ENCODE measurements around the gene IGF1R.

IGF1R gene

GRCh38 chr15:98671060-98672008 lies 23.0 kb downstream of the IGF1R start:
- no peak for DNase-seq (ENCODE audit: low read depth in 2 of 2)

DNA sequence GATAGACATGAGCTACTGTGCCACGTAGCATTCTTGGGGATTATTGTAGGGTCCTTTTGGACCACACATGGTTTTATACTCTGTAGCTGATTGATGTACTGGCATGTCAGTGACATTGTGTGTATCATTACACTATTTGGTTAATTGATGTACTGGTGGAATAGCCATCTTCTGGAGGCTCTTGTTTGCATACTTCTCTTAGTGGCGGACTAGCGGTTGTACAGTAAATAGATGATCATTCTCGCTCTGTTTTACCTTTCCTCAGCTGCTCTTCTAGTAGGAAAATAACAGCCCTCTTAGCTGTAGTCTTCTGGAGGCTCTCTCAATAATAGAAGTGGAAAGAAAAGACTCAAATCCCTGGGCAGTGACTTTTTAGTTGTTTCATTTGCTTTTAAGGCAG lies 24.8 kb downstream of the IGF1R start:
- no peak for DNase-seq (ENCODE audit: low read depth in 2 of 2)

DNA sequence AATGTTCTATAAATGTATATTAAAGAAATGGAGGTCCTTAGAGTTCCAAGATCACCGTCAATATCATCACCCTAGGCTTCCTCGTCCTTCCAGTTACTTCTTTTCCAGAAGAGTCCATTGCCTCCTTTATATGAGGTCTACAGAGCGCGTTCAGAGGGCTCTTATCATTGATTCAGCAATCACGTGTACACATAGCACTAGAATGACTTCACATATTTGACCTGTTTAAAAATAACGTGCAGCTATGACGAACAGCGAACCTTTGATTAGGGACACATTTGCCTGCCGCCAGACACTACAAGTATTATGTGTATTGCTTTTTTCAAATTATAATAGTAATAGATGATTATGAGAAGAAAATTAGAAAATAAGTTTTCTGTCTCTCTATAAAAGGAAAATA lies 26.0 kb downstream of the IGF1R start:
- DNase-seq (ENCODE audit: low read depth in 2 of 2): no peak

- DNase-seq (ENCODE audit: low read depth in 2 of 2): no peak
Observed at GRCh38 chr15:98676586-98677270, 28.4 kb downstream of the IGF1R start.

GRCh38 chr15:98677345-98678059 lies 29.2 kb downstream of the IGF1R start:
- no peak for DNase-seq (ENCODE audit: low read depth in 2 of 2)

- DNase-seq (ENCODE audit: low read depth in 2 of 2): no peak
Observed at GRCh38 chr15:98678484-98678883, 30.1 kb downstream of the IGF1R start.

DNA sequence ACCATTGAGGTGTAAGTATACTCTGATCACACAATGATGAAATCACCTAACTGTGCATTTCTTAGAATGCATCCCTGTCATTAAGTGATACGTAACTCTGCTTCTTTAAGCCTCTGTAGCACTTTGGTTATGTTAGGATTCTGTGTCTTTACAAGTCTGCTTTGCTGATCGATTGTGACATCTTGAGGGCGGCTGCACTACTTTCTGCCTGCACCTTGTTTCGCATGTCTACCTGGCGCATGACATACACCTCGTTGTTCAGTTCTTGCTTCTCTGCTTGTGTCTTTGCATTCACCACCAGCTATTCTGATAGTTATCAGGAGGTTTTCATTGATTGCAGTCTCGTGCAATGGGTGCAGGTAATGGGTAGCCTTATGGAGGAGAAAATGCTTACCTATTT lies 32.7 kb downstream of the IGF1R start:
- no peak for DNase-seq (ENCODE audit: low read depth in 2 of 2)

GRCh38 chr15:98682992-98683701 lies 34.8 kb downstream of the IGF1R start:
- DNase-seq (ENCODE audit: low read depth in 2 of 2): no peak

- DNase-seq (ENCODE audit: low read depth in 2 of 2): no peak
Observed at GRCh38 chr15:98683831-98684230, 35.5 kb downstream of the IGF1R start.

GRCh38 chr15:98684436-98684835 lies 36.1 kb downstream of the IGF1R start:
- DNase-seq (ENCODE audit: low read depth in 2 of 2): no peak

DNA sequence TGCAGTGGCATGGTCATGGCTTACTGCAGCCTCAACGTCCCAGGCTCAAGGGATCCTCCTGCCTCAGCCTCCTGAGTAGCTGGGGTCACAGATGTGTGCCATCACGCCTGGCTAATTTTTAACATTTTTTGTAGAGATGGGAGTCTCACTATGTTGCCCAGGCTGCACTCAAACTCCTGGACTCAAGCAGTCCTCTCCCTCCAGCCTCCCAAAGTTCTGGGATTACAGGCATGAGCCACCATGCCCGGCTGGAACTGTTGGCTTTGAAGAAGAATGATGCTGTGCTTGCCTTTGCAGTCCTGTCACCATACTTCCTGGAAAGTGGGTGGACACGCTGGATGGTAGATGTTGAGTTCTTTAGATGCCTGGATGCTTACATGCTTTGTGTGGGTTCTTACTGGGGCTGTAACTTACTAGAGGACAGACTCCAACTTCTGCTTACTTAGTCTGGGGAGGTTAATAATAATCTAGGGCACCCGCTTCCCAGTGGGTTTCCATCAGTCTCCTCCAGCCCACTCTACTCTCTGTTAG lies 36.7 kb downstream of the IGF1R start:
- DNase-seq (ENCODE audit: low read depth in 2 of 2): no peak

- no peak for DNase-seq (ENCODE audit: low read depth in 2 of 2)
Observed at GRCh38 chr15:98686983-98687382, 38.6 kb downstream of the IGF1R start.

DNA sequence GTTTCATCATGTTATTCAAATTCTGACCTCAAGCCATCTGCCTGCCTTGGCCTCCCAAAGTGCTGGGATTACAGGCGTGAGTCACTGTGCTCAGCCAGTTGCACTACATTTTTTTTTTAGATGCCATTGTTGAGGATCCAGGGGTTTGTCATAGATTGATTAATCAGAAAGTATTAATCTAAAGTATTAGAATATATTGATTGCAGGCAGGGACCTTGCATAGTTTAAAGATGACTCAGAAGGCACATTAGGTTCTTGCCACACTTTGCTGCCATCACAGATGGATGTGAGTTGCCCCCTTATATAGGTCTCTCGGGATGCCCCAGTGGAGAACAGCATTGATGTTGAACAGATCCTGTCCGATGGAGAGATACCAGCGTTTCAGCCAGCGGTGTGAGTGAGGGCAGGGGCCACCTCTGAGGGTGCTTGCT lies 41.1 kb downstream of the IGF1R start:
- no peak for DNase-seq (ENCODE audit: low read depth in 2 of 2)

DNA sequence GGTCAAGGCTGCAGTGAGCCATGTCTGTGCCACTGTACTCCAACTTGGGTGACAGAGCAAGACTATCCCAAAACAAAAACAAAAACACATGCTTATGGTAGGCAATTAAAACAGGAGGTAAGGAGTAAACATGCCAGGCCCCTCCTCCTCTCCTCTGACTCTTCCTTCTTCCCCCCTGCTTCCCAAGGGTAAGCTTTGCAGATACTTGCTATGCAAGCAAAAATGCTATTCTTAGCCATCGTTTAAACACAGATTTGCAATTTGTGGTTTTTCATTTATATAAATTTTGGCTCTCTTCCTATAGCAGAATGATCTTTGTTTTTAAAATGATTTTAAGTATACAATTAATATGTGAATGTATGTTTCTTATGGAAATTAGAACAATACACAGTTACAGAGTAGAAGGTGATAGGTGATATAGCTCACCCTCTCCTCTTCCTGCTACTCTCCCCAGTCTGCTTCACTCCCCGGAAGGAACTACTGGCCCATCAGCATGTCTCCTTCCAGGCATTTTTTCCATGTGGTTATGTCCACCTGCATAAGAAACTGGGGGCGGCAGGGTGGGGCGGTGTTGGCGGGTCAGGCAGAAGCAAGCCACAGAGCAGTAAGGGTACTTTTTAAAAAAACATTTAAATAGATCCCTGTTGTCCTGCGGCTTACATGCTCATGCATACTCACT lies 42.1 kb downstream of the IGF1R start:
- DNase-seq (ENCODE audit: low read depth in 2 of 2): no peak

GRCh38 chr15:98692213-98692612 lies 43.9 kb downstream of the IGF1R start:
- DNase-seq (ENCODE audit: low read depth in 2 of 2): no peak

GRCh38 chr15:98694161-98694560 lies 45.8 kb downstream of the IGF1R start:
- no peak for DNase-seq (ENCODE audit: low read depth in 2 of 2)

DNA sequence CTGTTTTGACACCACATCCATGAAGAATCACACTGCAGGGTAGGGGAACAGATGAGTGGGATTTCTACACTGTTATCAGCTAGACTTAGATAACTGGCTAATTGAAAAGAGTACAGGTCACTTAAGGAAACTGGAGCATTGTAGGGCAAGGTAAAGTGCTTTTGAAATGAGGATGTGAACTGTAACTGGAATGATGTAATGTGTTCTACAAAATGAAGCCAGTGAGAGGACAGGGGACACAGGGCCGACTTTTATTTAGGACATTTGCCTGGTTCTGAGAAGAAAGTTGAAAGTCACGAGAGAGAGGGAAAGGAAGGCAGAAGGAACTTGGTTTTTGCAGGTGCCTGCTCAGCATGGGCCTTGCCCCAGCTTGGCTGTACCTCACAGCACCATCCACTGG lies 50.5 kb downstream of the IGF1R start:
- no peak for DNase-seq (ENCODE audit: low read depth in 2 of 2)

GRCh38 chr15:98699591-98700424 lies 51.5 kb downstream of the IGF1R start:
- no peak for DNase-seq (ENCODE audit: low read depth in 2 of 2)

DNA sequence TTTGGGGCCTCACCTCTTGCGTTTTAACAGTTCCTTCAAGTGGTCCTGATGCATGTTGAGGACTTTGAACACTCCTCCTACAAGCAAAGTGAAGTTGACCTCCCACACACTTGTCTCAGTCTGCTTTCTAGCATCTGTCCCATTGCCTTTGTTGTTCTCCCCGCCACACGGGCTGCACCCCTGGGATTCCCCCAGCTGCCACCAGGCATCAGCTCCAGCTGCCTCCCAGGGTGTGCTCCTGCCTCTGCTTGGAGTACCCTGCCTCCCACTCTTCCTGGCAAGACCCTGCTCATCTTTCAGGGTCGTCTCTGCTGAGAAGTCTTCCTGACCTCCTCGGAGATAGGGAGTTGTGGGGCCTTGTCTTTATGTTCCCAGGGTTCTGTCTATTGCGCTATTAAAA lies 52.2 kb downstream of the IGF1R start:
- DNase-seq (ENCODE audit: low read depth in 2 of 2): no peak

DNA sequence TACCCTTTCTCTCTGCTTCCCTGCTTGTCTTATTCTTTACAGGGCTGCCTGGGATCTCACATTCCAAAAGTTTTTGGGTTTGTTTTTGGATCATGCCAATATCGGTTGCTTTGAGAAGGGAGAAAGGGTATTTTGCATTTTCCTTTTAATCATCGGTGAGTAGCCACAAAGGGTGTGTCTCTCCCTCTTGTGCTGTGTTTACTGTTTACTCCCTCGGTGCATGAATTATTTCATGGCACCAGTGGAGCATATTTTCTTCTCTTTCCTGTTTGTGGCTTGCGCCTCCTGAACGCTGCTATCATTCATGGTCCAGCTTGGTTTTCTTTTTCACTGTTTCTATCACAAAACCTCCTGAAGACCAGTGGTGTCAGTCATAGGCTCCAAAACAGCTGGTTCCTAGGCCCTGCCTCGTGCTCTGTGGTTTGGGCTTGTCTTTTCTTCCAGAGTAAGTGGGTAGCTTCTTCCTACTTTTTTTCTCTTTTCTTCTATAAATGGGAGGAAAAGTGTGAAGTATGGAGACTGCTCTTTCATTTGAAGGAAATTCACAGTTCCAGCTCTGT lies 54.9 kb downstream of the IGF1R start:
- DNase-seq (ENCODE audit: low read depth in 2 of 2): no peak
